OCI-LY7 (cell line): ENCODE results near the gene MORN1. TPM values are rescaled to one million over a fixed set of nuclear protein-coding genes. Genes with fewer than 3 reads are reported as not detected.

ENCODE experiments used
- BruUV-seq: library from RNA; stranded (reverse); fragments of 400-500 nt; replicated peaks from 2 replicates; lab custom pipeline; 2021; lab: Mats Ljungman, UMichigan
- CTCF ChIA-PET: fragments of 300-600 bp; sonication (Branson Sonifier 250); formaldehyde crosslinking; loops from one replicate; lab custom pipeline; 2022; ENCODE audit warnings: antibody characterized with exemption; ENCODE audit not compliant: unreplicated experiment; lab: Charles Lee
- POLR2A ChIA-PET: fragments of 300-600 bp; sonication (Branson Sonifier 250); formaldehyde crosslinking; loops from one replicate; lab custom pipeline; 2022; ENCODE audit warnings: antibody characterized with exemption; lab: Charles Lee
- DNase-seq: peaks from one replicate; pipeline ENCODE4 v3.0.0-alpha.2; 2015; ENCODE audit warnings: low spot score
- H2AFZ ChIP-seq: fragments of 200-600 bp; sonication (generic), shearing (Covaris generic); 2 replicates; pipeline ENCODE4 v1.6.1; 2014; ENCODE audit warnings: mild to moderate bottlenecking, antibody characterized with exemption, low read length, moderate library complexity
- H3K27ac ChIP-seq: fragments of 200-600 bp; sonication (generic); 2 replicates; pipeline ENCODE4 v1.5.1; 2014; ENCODE audit warnings: mixed run types, low read depth, mild to moderate bottlenecking, moderate library complexity, low read length, inconsistent platforms; ENCODE audit not compliant: poor library complexity, severe bottlenecking
- H3K36me3 ChIP-seq: fragments of 200-600 bp; sonication (generic); 2 replicates; pipeline ENCODE4 v1.6.1; 2014; ENCODE audit warnings: mild to moderate bottlenecking, antibody characterized with exemption, low read length, moderate library complexity, mixed read lengths; ENCODE audit not compliant: insufficient read depth
- H3K4me1 ChIP-seq: fragments of 200-600 bp; sonication (generic); 2 replicates; pipeline ENCODE4 v1.5.1; 2014; ENCODE audit warnings: mild to moderate bottlenecking, low read length; ENCODE audit not compliant: insufficient read depth, poor library complexity, severe bottlenecking
- H3K4me2 ChIP-seq: fragments of 200-600 bp; sonication (generic); 2 replicates; pipeline ENCODE4 v1.6.1; 2014; ENCODE audit warnings: mild to moderate bottlenecking, low read length
- H3K4me3 ChIP-seq: fragments of 200-600 bp; sonication (generic); 2 replicates; pipeline ENCODE4 v1.5.1; 2014; ENCODE audit warnings: mild to moderate bottlenecking, low read depth, low read length; ENCODE audit not compliant: poor library complexity, severe bottlenecking
- H3K79me2 ChIP-seq: fragments of 200-600 bp; sonication (generic); 2 replicates; pipeline ENCODE4 v1.6.1; 2016; ENCODE audit warnings: low read depth, mild to moderate bottlenecking, low read length, moderate library complexity, mixed read lengths; ENCODE audit not compliant: insufficient read depth
- H3K9me2 ChIP-seq: fragments of 200-600 bp; sonication (generic); 2 replicates; pipeline ENCODE4 v1.6.1; 2016; ENCODE audit warnings: mild to moderate bottlenecking, low read length, mixed read lengths; ENCODE audit not compliant: insufficient read depth
- H3K9me3 ChIP-seq: fragments of 200-600 bp; sonication (generic); 2 replicates; pipeline ENCODE4 v1.6.1; 2014; ENCODE audit warnings: mild to moderate bottlenecking, mixed run types, low read length, mixed read lengths
- H4K20me1 ChIP-seq: fragments of 200-600 bp; sonication (generic); 2 replicates; pipeline ENCODE4 v1.6.1; 2014; ENCODE audit warnings: mild to moderate bottlenecking, antibody characterized with exemption, low read length, moderate library complexity, mixed read lengths; ENCODE audit not compliant: insufficient read depth
- CTCF ChIP-seq: fragments of 200-600 bp; sonication (generic); conservative IDR thresholded peaks from 2 replicates; pipeline ENCODE4 v1.5.1; 2014; ENCODE audit warnings: mild to moderate bottlenecking, antibody characterized with exemption, low read length, moderate library complexity, mixed read lengths
- EZH2phosphoT487 ChIP-seq: fragments of 200-600 bp; sonication (generic); IDR thresholded peaks from 2 replicates; pipeline ENCODE4 v1.6.1; 2018; ENCODE audit warnings: low read depth, borderline replicate concordance, mild to moderate bottlenecking, mixed run types, antibody characterized with exemption, low read length, moderate library complexity, mixed read lengths
- intact Hi-C: fragments of 100-400 bp; cut with micrococcal nuclease; formaldehyde crosslinking; loops from one replicate; pipeline ENCODE4 v1.10.0; 2022; ENCODE audit not compliant: unreplicated experiment
- total RNA-seq, 2 experiments: library from RNA; depleted of rRNA in 1 of 2; stranded (reverse); fragments of >200 nt in 1 of 2; shearing (Covaris generic) in 1 of 2; gene quantifications; 2 replicates each; pipeline ENCODE4 v1.2.3, GENCODE V29; 2014 to 2022

The MORN1 gene
- total RNA-seq, 2 experiments from 2014 or later: 13.1 to 29.7 TPM

- Histone ChIP-seq H3K4me1 (peaks cover 34% of the 10 kb centered on the region), H3K79me2 (peaks cover 38% of the 10 kb centered on the region), H3K4me3 (no peak overlapping the region), H4K20me1 (peaks cover 5% of the 10 kb centered on the region; the same call in 1 of the 2 replicates), H2AFZ (no peak overlapping the region), H3K36me3 (peaks cover 64% of the 10 kb centered on the region), H3K4me2 (peak overlapping the region; percentile 29; the same call in 1 of the 2 replicates), H3K9me3 (no peaks in the 10 kb centered on the region), H3K9me2 (no peaks in the 10 kb centered on the region), H3K27ac (no peak overlapping the region)
- no peak for DNase-seq
- CTCF ChIA-PET: no interaction called here
- POLR2A ChIA-PET: no interaction called here
- intact Hi-C loops: no loop called here
- no TSS peak for BruUV-seq
- TF ChIP-seq CTCF (no peak), EZH2phosphoT487 (no peak)
Measured at GRCh38 chr1:2394220-2394619, 2.9 kb upstream of the MORN1 start.

- H3K9me2 ChIP-seq: no peaks in the 10 kb centered on the region
- peaks cover 38% of the 10 kb centered on the region for H3K79me2 ChIP-seq
- peak overlapping the region; percentile 96 for H3K4me2 ChIP-seq
- TF ChIP-seq CTCF: no peak
- no peak for TF ChIP-seq EZH2phosphoT487
- H3K4me1 ChIP-seq: peaks cover 42% of the 10 kb centered on the region
- peaks cover 5% of the 10 kb centered on the region; the same call in 1 of the 2 replicates for H4K20me1 ChIP-seq
- H2AFZ ChIP-seq: no peak overlapping the region
- H3K9me3 ChIP-seq: no peaks in the 10 kb centered on the region
- no peak for DNase-seq
- POLR2A ChIA-PET: no interaction called here
- H3K27ac ChIP-seq: no peak overlapping the region
- CTCF ChIA-PET: no interaction called here
- intact Hi-C loops: no loop called here
- no TSS peak for BruUV-seq
- peak overlapping the region; percentile 87 for H3K4me3 ChIP-seq
- H3K36me3 ChIP-seq: peaks cover 56% of the 10 kb centered on the region
Measured at GRCh38 chr1:2393471-2393877, 2.1 kb upstream of the MORN1 start.

- CTCF ChIA-PET: no interaction called here
Measured at GRCh38 chr1:2392686-2393085, 1.3 kb upstream of the MORN1 start.

More at GRCh38 chr1:2392686-2393085, 1.3 kb upstream of the MORN1 start:
- peak overlapping the region; percentile 96 for H3K4me2 ChIP-seq
- peaks cover 49% of the 10 kb centered on the region for H3K36me3 ChIP-seq
- intact Hi-C loops: no loop called here
- H3K4me3 ChIP-seq: peak overlapping the region; percentile 87
- no peaks in the 10 kb centered on the region for H3K9me2 ChIP-seq
- H3K27ac ChIP-seq: peak overlapping the region; percentile 42
- no peak overlapping the region for H2AFZ ChIP-seq
- peaks cover 38% of the 10 kb centered on the region for H3K79me2 ChIP-seq
- H3K4me1 ChIP-seq: peaks cover 50% of the 10 kb centered on the region
- no peak for DNase-seq
- TF ChIP-seq CTCF (no peak), EZH2phosphoT487 (no peak)
- POLR2A ChIA-PET: no interaction called here
- H3K9me3 ChIP-seq: no peaks in the 10 kb centered on the region
- BruUV-seq: no TSS peak
- peaks cover 5% of the 10 kb centered on the region; the same call in 1 of the 2 replicates for H4K20me1 ChIP-seq
